ENCODE data around the gene PRG3.

GRCh38 chr11:57397394-57397990, 16.5 kb upstream of the PRG3 start:
- TF ChIP-seq CTCF (IDR thresholded peaks at IDR 0.05) (no peak), POLR2A (IDR thresholded peaks at IDR 0.05) (no peak)
